ENCODE measurements around the gene NIPAL3. TPM values are rescaled to one million over a fixed set of nuclear protein-coding genes. Genes with fewer than 3 reads are reported as not detected.

The NIPAL3 gene
- total RNA-seq = 35.5 TPM

- peak; percentile 98 for DNase-seq (ENCODE audit: low spot score)
Observed at GRCh38 chr1:24415334-24415909, at the start of gene NIPAL3. Gene NIPAL3 (plus strand): TSS chr1:24415802. CDS start chr1:24419548, 3,746 bp downstream.

GRCh38 chr1:24366707-24367106 lies 48.9 kb upstream of the NIPAL3 start:
- DNase-seq (ENCODE audit: low spot score) = no peak

GRCh38 chr1:24369199-24369598 lies 46.4 kb upstream of the NIPAL3 start:
- DNase-seq (ENCODE audit: low spot score) = no peak

GRCh38 chr1:24369801-24370200 lies 45.8 kb upstream of the NIPAL3 start:
- DNase-seq (ENCODE audit: low spot score) = no peak

GRCh38 chr1:24373044-24373443 lies 42.6 kb upstream of the NIPAL3 start:
- DNase-seq (ENCODE audit: low spot score) = no peak

- no peak for DNase-seq (ENCODE audit: low spot score)
Observed at GRCh38 chr1:24373710-24374109, 41.9 kb upstream of the NIPAL3 start.

GRCh38 chr1:24374891-24375786 lies 40.5 kb upstream of the NIPAL3 start:
- peak; percentile 44 for DNase-seq (ENCODE audit: low spot score)

GRCh38 chr1:24379733-24380315 lies 35.8 kb upstream of the NIPAL3 start:
- DNase-seq (ENCODE audit: low spot score) = no peak

- no peak for DNase-seq (ENCODE audit: low spot score)
Observed at GRCh38 chr1:24380508-24380907, 35.1 kb upstream of the NIPAL3 start.

GRCh38 chr1:24381256-24381655 lies 34.3 kb upstream of the NIPAL3 start:
- DNase-seq (ENCODE audit: low spot score) = no peak

- DNase-seq (ENCODE audit: low spot score) = no peak
Observed at GRCh38 chr1:24382165-24382577, 33.4 kb upstream of the NIPAL3 start.

GRCh38 chr1:24383381-24383940 lies 32.1 kb upstream of the NIPAL3 start:
- no peak for DNase-seq (ENCODE audit: low spot score)

GRCh38 chr1:24384251-24385090 lies 31.1 kb upstream of the NIPAL3 start:
- peak; percentile 73 for DNase-seq (ENCODE audit: low spot score)

GRCh38 chr1:24385160-24385940 lies 30.3 kb upstream of the NIPAL3 start:
- DNase-seq (ENCODE audit: low spot score) = no peak

- no peak for DNase-seq (ENCODE audit: low spot score)
Observed at GRCh38 chr1:24386241-24386640, 29.4 kb upstream of the NIPAL3 start.

- DNase-seq (ENCODE audit: low spot score) = no peak
Observed at GRCh38 chr1:24386931-24387330, 28.7 kb upstream of the NIPAL3 start.

GRCh38 chr1:24387636-24388175 lies 27.9 kb upstream of the NIPAL3 start:
- DNase-seq (ENCODE audit: low spot score) = no peak

- no peak for DNase-seq (ENCODE audit: low spot score)
Observed at GRCh38 chr1:24388331-24388885, 27.2 kb upstream of the NIPAL3 start.

GRCh38 chr1:24389231-24389678 lies 26.3 kb upstream of the NIPAL3 start:
- DNase-seq (ENCODE audit: low spot score) = no peak

All from ureter (tissue), 1 donor.